ENCODE results near the gene PDRG1.
"Not testable (repeated sequence)": the region's sequence is repeated elsewhere in the genome, so short reads cannot be mapped to it uniquely, and the experiment has no call there.

PDRG1 gene

GRCh38 chr20:31925631-31926030 lies 26.2 kb downstream of the PDRG1 start:
- DNase-seq, result no peak

- DNase-seq, result no peak
These were observed 27.3 kb downstream of the PDRG1 start for GRCh38 chr20:31924561-31924960.

DNA sequence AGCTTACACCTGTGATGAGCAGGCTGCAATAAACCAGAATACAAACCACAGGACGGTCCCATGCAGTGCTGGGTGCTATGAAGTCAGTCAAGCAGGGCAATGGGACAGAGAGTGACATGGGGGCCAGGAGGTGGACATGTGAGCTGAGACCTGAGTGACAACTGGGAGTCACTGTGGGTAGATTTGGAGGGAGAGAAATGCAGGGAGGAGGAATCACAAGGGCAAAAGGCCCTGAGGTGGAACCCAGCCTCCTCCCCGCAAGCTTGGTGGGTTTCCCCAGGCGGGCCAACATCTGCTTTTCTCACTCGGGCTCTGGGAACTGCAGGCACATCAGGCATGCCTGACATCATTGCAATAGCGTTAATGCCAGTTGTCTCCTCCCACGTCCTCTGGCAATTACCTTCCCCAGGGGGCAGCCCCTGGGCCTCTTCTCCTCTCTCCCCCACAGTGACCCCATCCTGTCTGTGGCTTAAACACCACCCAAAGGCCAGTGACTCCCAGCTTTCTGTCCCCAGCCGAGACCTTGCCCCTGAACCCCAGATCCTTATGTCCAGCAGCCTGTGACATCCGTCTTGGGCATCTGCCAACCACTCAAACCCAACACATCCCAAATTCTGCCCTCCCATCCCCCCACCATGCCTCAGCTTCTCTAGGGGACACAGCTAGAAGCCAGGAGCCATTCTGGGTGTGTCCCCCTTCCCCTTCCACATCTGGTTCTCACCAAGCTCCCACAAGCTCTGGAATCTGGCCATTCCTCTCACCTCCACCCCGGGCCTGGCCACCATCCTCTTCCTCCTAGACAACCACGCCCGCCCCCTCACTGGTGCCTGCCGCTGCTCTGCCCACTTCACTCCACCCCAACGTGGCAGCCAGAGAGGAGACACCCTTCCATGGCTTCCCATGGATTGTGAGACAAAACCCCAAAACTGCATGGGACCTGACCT lies 28.2 kb downstream of the PDRG1 start:
- no peak for DNase-seq

DNA sequence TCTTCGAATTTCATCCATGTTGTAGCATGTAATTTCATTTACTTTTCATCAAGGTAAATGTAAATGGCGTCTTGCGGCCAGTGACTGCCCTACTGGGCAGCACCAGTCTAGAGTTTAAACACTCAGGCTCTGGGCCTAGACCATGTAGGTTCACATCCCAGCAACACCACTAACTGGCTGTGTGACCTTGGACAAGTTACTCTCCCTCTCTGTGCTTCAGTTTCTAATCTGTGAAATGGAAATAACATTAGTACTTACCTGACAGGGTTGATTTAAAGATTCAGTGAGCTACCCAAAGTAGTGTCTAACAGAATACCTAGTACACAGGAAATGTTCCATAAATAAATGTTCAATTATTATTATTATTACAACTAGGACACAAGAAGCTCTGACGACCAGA lies 29.3 kb downstream of the PDRG1 start:
- no peak for DNase-seq

GRCh38 chr20:31922181-31922580 lies 29.7 kb downstream of the PDRG1 start:
- DNase-seq, result no peak

- DNase-seq, result not testable (repeated sequence)
These were observed 30.4 kb downstream of the PDRG1 start for GRCh38 chr20:31921480-31921879.

DNA sequence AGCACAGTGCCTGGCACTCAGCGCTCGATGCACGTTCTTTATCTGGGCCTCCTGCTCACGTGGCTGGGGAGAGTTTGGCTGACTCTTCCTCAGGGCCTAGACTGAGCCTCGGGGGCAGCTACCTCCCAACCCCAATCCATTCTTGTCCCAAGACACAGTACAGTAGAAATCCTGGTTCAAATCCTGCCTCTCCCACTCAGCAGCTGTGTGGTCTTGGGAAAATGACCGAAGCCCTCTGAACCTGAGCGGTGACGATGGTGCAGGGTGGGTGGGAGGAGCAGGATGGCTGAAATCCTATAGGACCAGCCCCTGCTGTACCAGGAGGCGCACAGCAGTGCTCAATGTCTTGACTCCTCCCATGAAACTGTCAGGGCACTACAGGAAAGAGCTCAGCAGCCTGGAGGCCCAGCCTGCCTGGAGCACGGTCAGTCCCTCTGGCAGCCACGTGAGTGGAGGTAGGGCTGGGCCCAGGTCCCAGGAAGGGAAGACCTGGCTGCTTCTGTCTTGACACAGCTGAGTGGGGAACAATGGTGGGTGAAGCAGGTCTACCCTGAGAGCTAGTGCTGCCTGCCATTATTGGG lies 31.5 kb downstream of the PDRG1 start:
- DNase-seq, result no peak

- DNase-seq, result no peak
These were observed 32.3 kb downstream of the PDRG1 start for GRCh38 chr20:31919410-31920155.

- no peak for DNase-seq
These were observed 33.3 kb downstream of the PDRG1 start for GRCh38 chr20:31918466-31919105.

GRCh38 chr20:31917962-31918412 lies 33.9 kb downstream of the PDRG1 start:
- not testable (repeated sequence) for DNase-seq

GRCh38 chr20:31916708-31917107 lies 35.1 kb downstream of the PDRG1 start:
- no peak for DNase-seq

- no peak for DNase-seq
These were observed 36.2 kb downstream of the PDRG1 start for GRCh38 chr20:31915491-31916280.

- DNase-seq, result no peak
These were observed 37.7 kb downstream of the PDRG1 start for GRCh38 chr20:31914170-31914569.

GRCh38 chr20:31913431-31914157 lies 38.3 kb downstream of the PDRG1 start:
- DNase-seq, result no peak

DNA sequence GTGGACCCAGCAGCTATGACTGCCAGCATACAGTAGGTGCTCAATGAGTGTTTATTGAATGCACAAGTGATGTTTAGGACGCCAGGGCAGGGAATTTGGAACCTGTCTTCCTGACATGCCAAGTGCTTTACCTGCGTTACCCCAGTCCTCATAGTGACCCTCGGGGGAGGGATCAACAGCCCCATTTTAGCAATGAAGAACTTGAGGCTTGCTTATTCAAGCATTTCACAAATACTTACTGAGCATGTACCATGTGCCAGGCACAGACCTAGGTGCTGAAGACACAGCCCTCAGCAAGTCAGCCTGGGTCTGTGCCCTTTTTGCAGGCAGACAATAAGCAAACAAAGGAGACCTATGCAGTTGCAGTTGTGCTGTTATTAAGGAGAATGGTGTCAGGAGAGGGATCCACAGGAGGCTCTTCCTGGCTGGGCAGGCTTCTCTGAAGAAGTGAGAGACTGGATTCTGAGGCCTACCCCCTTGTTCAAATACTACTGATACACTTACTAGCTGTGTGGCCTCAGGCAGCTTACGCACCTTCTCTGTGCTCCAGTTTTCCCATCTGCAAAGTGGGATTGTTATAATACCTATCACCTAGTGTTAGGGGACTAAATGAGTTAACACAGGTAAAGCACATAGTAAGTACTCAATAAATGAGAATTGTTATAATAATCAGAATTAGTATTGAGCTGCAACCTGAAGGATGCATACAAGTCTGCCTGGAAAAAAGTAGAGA lies 41.6 kb downstream of the PDRG1 start:
- DNase-seq, result no peak

DNA sequence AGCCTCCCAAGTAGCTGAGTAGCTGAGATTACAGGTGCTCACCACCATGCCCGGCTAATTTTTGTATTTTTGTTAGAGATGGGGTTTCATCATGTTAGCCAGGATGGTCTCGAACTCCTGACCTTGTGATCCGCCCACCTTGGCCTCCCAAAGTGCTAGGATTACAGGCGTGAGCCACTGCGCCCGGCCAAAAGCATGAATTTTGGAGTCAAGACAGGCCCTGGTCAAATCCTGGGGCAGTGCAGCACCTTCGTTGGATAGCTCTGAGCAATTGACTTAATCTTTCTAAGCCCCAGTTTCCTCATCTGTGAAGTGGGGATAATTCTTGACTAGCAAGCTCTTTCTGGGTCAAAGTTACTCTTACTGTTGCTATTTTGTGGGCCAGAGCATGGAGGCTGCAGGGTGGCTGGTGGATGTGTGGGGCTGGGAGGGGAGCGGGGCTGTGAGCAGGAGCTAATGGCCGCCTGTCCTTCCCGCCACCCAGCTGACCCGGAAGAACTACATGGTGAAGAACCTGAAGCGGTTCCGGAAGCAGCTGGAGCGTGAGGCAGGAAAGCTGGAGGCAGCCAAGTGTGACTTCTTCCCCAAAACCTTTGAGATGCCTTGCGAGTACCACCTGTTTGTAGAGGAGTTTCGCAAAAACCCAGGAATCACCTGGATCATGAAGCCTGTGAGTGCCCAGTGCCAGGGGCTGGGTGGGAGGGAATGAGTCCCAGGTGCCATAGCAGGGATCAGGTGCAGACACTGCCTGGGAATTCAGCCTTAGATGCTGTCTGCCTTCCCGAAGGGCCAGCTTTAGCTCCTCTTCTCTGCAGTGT lies 42.4 kb downstream of the PDRG1 start:
- DNase-seq, result no peak

DNA sequence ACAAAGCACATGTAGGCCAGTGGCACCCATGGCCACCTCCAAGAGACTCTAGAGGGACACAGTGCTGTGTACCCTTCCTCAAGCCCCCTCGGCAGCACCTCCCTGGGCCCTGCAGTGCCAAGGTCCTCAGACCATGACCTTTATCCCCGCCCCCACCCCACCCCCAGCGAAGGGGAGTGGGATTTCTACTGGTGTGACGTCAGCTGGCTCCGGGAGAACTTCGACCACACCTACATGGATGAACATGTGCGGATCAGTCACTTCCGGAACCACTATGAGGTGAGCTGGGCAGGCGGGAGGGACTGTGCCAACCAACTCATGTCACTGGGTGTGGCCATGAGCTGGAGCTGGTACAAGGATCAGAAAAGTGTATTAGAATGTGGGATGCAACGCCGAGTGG lies 43.4 kb downstream of the PDRG1 start:
- DNase-seq, result no peak

DNA sequence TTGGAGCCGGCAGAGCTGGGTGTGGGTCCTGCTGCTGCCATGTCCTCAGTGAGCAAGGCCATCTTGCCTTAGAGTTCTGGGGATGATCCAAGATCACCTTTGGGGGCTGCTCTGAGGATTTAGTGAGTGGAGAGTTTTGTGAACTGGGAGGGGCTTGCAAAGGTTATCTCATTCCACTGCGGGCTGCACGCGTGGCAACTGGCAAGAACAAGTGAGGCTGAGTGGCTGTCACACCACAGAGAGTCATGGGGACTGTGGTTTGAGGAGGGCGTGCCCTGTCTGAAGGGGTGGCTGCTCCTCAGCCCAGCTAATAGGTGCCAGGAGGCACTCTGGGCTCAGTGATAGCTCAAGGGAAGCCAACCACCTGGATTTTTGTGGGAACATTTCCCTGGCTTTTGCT lies 43.8 kb downstream of the PDRG1 start:
- DNase-seq, result no peak

DNA sequence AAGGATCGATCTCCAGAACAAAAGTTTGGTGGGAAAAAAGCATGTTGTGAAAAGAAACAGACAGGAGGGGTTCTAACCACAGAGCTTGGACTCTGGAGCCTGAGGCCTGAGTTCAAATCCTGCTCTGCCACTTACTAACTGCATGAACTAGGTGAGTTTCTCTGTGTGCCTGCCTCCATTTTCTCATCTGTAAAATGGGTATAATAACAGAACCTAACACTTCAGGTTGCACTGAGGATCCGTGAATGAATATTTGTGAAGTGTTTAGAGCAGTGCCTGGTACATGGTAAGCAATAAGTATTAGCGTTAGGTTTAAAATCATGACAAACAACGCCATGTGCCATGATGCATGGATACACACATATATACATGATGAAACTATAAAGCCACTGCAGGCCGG lies 44.8 kb downstream of the PDRG1 start:
- DNase-seq, result no peak

DNA sequence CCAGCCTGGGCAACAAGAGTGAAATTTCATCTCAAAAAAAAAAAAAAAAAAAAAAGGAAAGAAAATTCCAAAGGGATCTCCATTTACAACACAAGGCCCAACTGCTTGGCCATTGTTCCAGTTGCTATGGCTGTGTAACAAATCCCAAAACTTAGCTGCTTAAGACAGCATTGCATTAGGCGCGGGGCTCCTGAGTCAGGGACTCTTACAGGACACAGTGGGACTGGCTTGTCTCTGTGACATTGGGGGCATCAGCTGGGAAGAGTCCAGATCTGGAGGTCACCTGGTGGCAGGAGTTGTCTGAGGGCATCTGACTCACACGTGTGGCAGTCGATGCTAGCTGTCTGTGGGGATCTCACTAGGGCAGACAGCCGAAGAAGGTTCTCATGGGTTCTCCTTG lies 45.8 kb downstream of the PDRG1 start:
- no peak for DNase-seq
